Lung (tissue), 12 donors: ENCODE measurements around the gene CDH13. TPM values are rescaled to one million over a fixed set of nuclear protein-coding genes. Genes with fewer than 3 reads are reported as not detected.

ENCODE experiments used
- ATAC-seq: fragments of 200-7000 bp; cut with Tn5 transposase; one replicate; pipeline ENCODE4 v1.9.1; 2020; ENCODE audit warnings: moderate number of reproducible peaks; ENCODE audit not compliant: insufficient read depth, low FRiP score
- DNase-seq, 3 donors: peaks; one replicate each; pipeline ENCODE4 v3.0.0-alpha.2; 2013 to 2017
- H3K27ac ChIP-seq, 2 donors: one replicate each; pipeline ENCODE4 v1.5.1; 2013; ENCODE audit warnings: mild to moderate bottlenecking in 2 of 2, moderate library complexity in 2 of 2, control low read depth in 1 of 2, inconsistent platforms in 1 of 2, low read depth in 1 of 2, low read length in 1 of 2
- H3K27me3 ChIP-seq, 3 donors: one replicate each; pipeline ENCODE4 v1.5.1; 2013; ENCODE audit warnings: low read length in 2 of 3; ENCODE audit not compliant: control insufficient read depth in 3 of 3, insufficient read depth in 3 of 3
- H3K36me3 ChIP-seq, 4 donors: one replicate each; pipeline ENCODE4 v1.5.1; 2013; ENCODE audit warnings: low read length in 4 of 4, mild to moderate bottlenecking in 1 of 4, moderate library complexity in 1 of 4; ENCODE audit not compliant: control insufficient read depth in 4 of 4, insufficient read depth in 4 of 4
- H3K4me1 ChIP-seq, 5 donors: one replicate each; pipeline ENCODE4 v1.5.1; 2013; ENCODE audit warnings: low read length in 5 of 5, mild to moderate bottlenecking in 2 of 5, moderate library complexity in 1 of 5; ENCODE audit not compliant: control insufficient read depth in 5 of 5, insufficient read depth in 5 of 5
- H3K4me3 ChIP-seq: one replicate; pipeline ENCODE4 v1.5.1; 2013; ENCODE audit warnings: mild to moderate bottlenecking, control low read depth, moderate library complexity
- H3K9ac ChIP-seq, 2 donors: one replicate each; pipeline ENCODE4 v1.5.1; 2013; ENCODE audit warnings: low read length in 2 of 2, control low read depth in 1 of 2; ENCODE audit not compliant: insufficient read depth in 1 of 2
- H3K9me3 ChIP-seq, 4 donors: one replicate each; pipeline ENCODE4 v1.5.1; 2013; ENCODE audit warnings: low read length in 3 of 4, mild to moderate bottlenecking in 1 of 4, moderate library complexity in 1 of 4; ENCODE audit not compliant: control insufficient read depth in 4 of 4, insufficient read depth in 3 of 4
- CTCF ChIP-seq: IDR thresholded peaks from 2 replicates; pipeline ENCODE4 v1.5.1; 2012; ENCODE audit warnings: mild to moderate bottlenecking; ENCODE audit errors: control extremely low read depth, extremely low read depth
- WGBS, 2 donors: extraction: QIAGEN DNeasy Blood & Tissue Kit; methylation state at CpG; one replicate each; pipeline ENCODE4 v1.1.7; 2013; 5-methylcytosine and 5-hydroxymethylcytosine counted together
- polyA plus RNA-seq, 2 donors: library from polyadenylated mRNA; stranded (reverse); fragments of 200-250 nt; gene quantifications; one replicate each; pipeline ENCODE4 v1.2.1, GENCODE V29; 2013
- total RNA-seq, 2 donors: library from RNA; depleted of rRNA in 1 of 2; stranded (reverse); fragments of >200 nt in 1 of 2; gene quantifications; one replicate each; pipeline ENCODE4 v1.2.1, GENCODE V29; 2014 to 2021
- donor health status: control.
- donor health status: control.
- donor health status: Bipolar disorder and iron deficiency.
- donor health status: healthy.
- donor health status: DM: yes; HTN: yes; CAD: no.

Gene CDH13
- total and polyA plus RNA-seq, 4 donors = 2.1 to 12.3 (median 7.3) TPM

DNA sequence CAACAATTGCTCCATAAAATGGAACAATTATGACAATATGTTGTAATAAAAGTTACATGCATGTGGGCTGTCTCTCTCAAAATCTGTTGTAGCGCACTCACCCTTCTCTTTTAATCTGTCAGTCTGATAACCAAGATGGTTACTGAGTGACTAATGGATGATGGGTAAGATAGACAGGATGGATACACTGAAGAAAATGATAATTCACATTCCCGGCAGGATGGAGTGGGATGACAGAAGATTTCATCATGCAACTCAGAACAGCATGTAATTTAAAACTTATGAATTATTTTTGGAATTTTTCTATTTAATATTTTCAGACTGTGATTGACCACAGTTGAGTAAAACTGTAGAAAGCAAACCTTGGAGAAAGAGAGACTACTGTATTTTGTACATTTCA lies 30.5 kb downstream of the CDH13 start:
- peaks cover 0 to 5% (median 2%) of the 10 kb centered on the region in 3 donors for H3K27me3 ChIP-seq
- H3K4me1 ChIP-seq = peaks cover 0 to 35% (median 0%) of the 10 kb centered on the region in 5 donors
- TF ChIP-seq CTCF = no peak
- no peaks in the 10 kb centered on the region for H3K9me3 ChIP-seq
- ATAC-seq = no peak
- H3K9ac ChIP-seq = no peak overlapping the region
- H3K27ac ChIP-seq = no peak overlapping the region
- WGBS, 2 donors = 92 to 93% methylated on average over 2 of the region's 2 CpGs
- no peak overlapping the region for H3K4me3 ChIP-seq
- DNase-seq = no peak
- H3K36me3 ChIP-seq = no peaks in the 10 kb centered on the region

DNA sequence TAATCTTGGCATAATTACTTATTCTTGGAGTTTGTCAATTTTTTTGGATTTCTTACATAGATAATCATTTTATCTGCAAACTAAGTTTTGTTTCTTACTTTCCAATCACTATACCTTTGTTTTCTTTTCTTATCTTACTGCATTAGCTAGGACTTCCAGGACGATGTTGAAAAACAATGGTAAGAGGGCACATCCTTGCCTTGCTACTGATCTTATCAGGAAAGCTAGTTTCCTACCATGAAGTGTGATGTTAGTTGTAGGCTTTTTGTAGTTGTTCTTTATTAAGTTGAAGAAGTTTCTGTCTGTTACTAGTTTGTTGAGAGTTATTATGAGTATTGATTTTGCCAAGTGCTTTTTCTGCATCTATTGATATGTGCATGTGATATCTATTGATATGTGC lies 31.0 kb downstream of the CDH13 start:
- Histone ChIP-seq H3K4me1 (peaks cover 0 to 30% (median 0%) of the 10 kb centered on the region in 5 donors), H3K9me3 (no peaks in the 10 kb centered on the region), H3K36me3 (no peaks in the 10 kb centered on the region), H3K27ac (no peak overlapping the region), H3K9ac (no peak overlapping the region), H3K27me3 (peaks cover 0 to 5% (median 2%) of the 10 kb centered on the region in 3 donors), H3K4me3 (no peak overlapping the region)
- no peak for TF ChIP-seq CTCF
- WGBS, 2 donors = 38 to 39% methylated on average over 1 of the region's 1 CpG
- ATAC-seq (no peak), DNase-seq (no peak)

DNA sequence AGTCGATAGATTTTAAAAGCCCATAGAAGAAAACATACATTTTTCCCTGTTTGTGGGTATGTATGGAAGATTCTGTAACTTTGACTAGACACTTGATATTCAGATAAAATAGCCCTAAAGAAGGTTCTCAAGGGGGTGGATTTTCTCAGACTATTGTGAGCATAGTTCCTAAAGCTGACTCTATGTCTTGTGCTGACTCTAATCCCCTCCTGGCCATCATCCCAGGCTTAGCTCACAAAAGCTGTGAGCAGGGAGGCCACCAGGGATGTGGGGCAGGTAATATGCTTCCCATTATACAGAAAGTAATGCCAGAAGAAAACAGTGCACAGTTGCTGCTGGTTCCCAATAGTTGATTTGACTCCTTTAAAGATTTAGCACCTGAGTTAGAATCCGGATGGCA lies 32.0 kb downstream of the CDH13 start:
- Histone ChIP-seq H3K9me3 (no peaks in the 10 kb centered on the region), H3K27me3 (peaks cover 0 to 5% (median 2%) of the 10 kb centered on the region in 3 donors), H3K36me3 (no peaks in the 10 kb centered on the region), H3K27ac (no peak overlapping the region), H3K4me3 (no peak overlapping the region), H3K9ac (no peak overlapping the region), H3K4me1 (peaks cover 0 to 20% (median 0%) of the 10 kb centered on the region in 5 donors)
- ATAC-seq = no peak
- DNase-seq = no peak
- WGBS, 2 donors = 92 to 94% methylated on average over 2 of the region's 2 CpGs
- TF ChIP-seq CTCF = no peak

DNA sequence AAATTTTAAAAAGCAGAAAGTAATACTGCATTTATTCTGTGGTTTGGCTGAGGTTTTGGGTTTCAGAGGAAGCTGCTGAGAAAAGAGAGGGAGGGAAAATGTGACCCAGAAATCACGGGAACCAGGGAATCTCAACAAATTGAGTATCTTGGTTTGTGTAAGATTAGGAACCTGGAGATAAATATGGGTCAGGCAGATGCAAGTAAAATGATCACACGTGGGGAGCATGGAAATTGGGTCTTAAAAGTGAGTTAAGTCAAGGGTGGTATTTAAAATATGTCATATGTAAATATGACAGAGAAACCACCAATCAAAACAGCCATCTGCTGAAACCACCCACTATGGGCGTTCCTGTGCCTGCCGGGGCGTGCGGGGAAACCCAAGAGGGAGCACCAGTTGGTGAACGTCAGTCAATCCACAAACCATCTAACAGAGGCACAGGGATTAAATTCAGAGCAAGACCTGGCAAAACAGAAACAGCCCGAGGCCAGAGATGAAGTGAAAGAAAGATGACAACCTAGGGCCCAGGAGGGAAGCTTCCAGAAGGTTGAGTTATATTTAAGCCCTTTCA lies 33.4 kb downstream of the CDH13 start:
- H3K9ac ChIP-seq = no peak overlapping the region
- no peaks in the 10 kb centered on the region for H3K9me3 ChIP-seq
- ATAC-seq (no peak), DNase-seq (no peak)
- no peaks in the 10 kb centered on the region for H3K36me3 ChIP-seq
- no peak overlapping the region for H3K27ac ChIP-seq
- 73 to 84% methylated on average over 8 of the region's 8 CpGs for WGBS, 2 donors
- peaks cover 0 to 7% (median 2%) of the 10 kb centered on the region in 3 donors for H3K27me3 ChIP-seq
- no peak overlapping the region for H3K4me3 ChIP-seq
- H3K4me1 ChIP-seq = peaks cover 0 to 14% (median 0%) of the 10 kb centered on the region in 5 donors
- TF ChIP-seq CTCF = no peak
